Neural cell (in vitro differentiated cells): ENCODE results near the gene SUGCT. TPM values are rescaled to one million over a fixed set of nuclear protein-coding genes. Genes with fewer than 3 reads are reported as not detected.

Experiments
- H2AFZ ChIP-seq: fragments of 200-600, 300-800 bp; sonication (generic), shearing (Covaris generic); 2 replicates; pipeline ENCODE4 v1.6.0; 2014; ENCODE audit warnings: low read depth, mild to moderate bottlenecking, antibody characterized with exemption, low read length, moderate library complexity
- H3F3A ChIP-seq: fragments of 200-600 bp; shearing (Covaris generic); 2 replicates; pipeline ENCODE4 v1.6.1; 2016; ENCODE audit warnings: mild to moderate bottlenecking, moderate library complexity, mixed read lengths, antibody characterized with exemption, low read length; ENCODE audit not compliant: insufficient read depth, poor library complexity, severe bottlenecking
- H3K27ac ChIP-seq: fragments of 200-600, 300-800 bp; sonication (generic), shearing (Covaris generic); 2 replicates; pipeline ENCODE4 v1.5.1; 2014; ENCODE audit warnings: mild to moderate bottlenecking, low read length, moderate library complexity
- H3K27me3 ChIP-seq: fragments of 300-800, 200-600 bp; sonication (generic), shearing (Covaris generic); 2 replicates; pipeline ENCODE4 v1.6.0; 2014; ENCODE audit warnings: mild to moderate bottlenecking, low read depth, low read length, moderate library complexity; ENCODE audit not compliant: insufficient read depth
- H3K36me3 ChIP-seq: fragments of 300-800, 200-600 bp; sonication (generic), shearing (Covaris generic); 2 replicates; pipeline ENCODE4 v1.5.1; 2014; ENCODE audit warnings: mild to moderate bottlenecking, antibody characterized with exemption, low read length, moderate library complexity; ENCODE audit not compliant: insufficient read depth
- H3K4me2 ChIP-seq: fragments of 300-800, 200-600 bp; sonication (generic), shearing (Covaris generic); 2 replicates; pipeline ENCODE4 v1.6.0; 2014; ENCODE audit warnings: mild to moderate bottlenecking, low read length
- H3K4me3 ChIP-seq: fragments of 300-800, 200-600 bp; sonication (generic), shearing (Covaris generic); 2 replicates; pipeline ENCODE4 v1.5.1; 2014; ENCODE audit warnings: mild to moderate bottlenecking, low read length, moderate library complexity
- H3K79me2 ChIP-seq: fragments of 200-600 bp; shearing (Covaris generic); replicated peaks from 2 replicates; pipeline ENCODE4 v1.6.0; 2014; ENCODE audit warnings: mild to moderate bottlenecking, low read length, moderate library complexity; ENCODE audit not compliant: insufficient read depth
- H3K9ac ChIP-seq: fragments of 300-800, 200-600 bp; sonication (generic), shearing (Covaris generic); 2 replicates; pipeline ENCODE4 v1.6.1; 2016; ENCODE audit warnings: mild to moderate bottlenecking, low read length, mixed read lengths
- H3K9me2 ChIP-seq: fragments of 200-600 bp; shearing (Covaris generic); 2 replicates; pipeline ENCODE4 v1.6.1; 2016; ENCODE audit warnings: mild to moderate bottlenecking, low read length, mixed read lengths; ENCODE audit not compliant: insufficient read depth
- H3K9me3 ChIP-seq: fragments of 200-600, 300-800 bp; sonication (generic), shearing (Covaris generic); 2 replicates; pipeline ENCODE4 v1.6.1; 2016; ENCODE audit warnings: mild to moderate bottlenecking, mixed run types, low read length, moderate library complexity, mixed read lengths
- H4K20me1 ChIP-seq: fragments of 200-600 bp; shearing (Covaris generic); 2 replicates; pipeline ENCODE4 v1.6.1; 2016; ENCODE audit warnings: mild to moderate bottlenecking, mixed run types; ENCODE audit not compliant: insufficient read depth
- CTCF ChIP-seq: fragments of 450-650 bp; IDR thresholded peaks from 2 replicates; pipeline ENCODE4 v1.5.1; 2014; ENCODE audit warnings: antibody characterized with exemption, mild to moderate bottlenecking, moderate library complexity; ENCODE audit not compliant: poor library complexity, severe bottlenecking
- EP300 ChIP-seq: fragments of 450-650 bp; conservative IDR thresholded peaks from 2 replicates; pipeline ENCODE4 v1.6.1; 2014; ENCODE audit warnings: antibody characterized with exemption, mild to moderate bottlenecking, moderate library complexity; ENCODE audit not compliant: poor library complexity, severe bottlenecking
- EZH2 ChIP-seq: fragments of 200-600, 300-800 bp; shearing (Covaris generic), sonication (generic); IDR thresholded peaks from 2 replicates; pipeline ENCODE4 v1.6.1; 2014; ENCODE audit warnings: antibody characterized with exemption, low read length, borderline replicate concordance, mild to moderate bottlenecking; ENCODE audit not compliant: insufficient read depth, poor library complexity, severe bottlenecking
- MXI1 ChIP-seq: fragments of 450-650 bp; conservative IDR thresholded peaks from 2 replicates; pipeline ENCODE4 v1.6.1; 2014; ENCODE audit warnings: antibody characterized with exemption, mild to moderate bottlenecking; ENCODE audit not compliant: poor library complexity, severe bottlenecking
- POLR2AphosphoS5 ChIP-seq: IDR thresholded peaks from 2 replicates; pipeline ENCODE4 v1.6.1; 2012
- RAD21 ChIP-seq: fragments of 450-650 bp; conservative IDR thresholded peaks from 2 replicates; pipeline ENCODE4 v1.6.1; 2014; ENCODE audit warnings: antibody characterized with exemption, mild to moderate bottlenecking, moderate library complexity
- SMC3 ChIP-seq: fragments of 450-650 bp; conservative IDR thresholded peaks from 2 replicates; pipeline ENCODE4 v1.6.1; 2014; ENCODE audit warnings: antibody characterized with exemption, mild to moderate bottlenecking, moderate library complexity; ENCODE audit not compliant: poor library complexity
- TAF1 ChIP-seq: IDR thresholded peaks from 2 replicates; pipeline ENCODE4 v1.6.1; 2012; ENCODE audit warnings: low read depth
- polyA plus RNA-seq: library from polyadenylated mRNA; depleted of rRNA; stranded (reverse); fragments of >200 nt; gene quantifications from 2 replicates; pipeline ENCODE4 v1.2.3, GENCODE V29; 2014
- TF ChIP-seq, protein P1 (sequence below): IDR thresholded peaks from 2 replicates; pipeline ENCODE4 v1.6.1; 2012; ENCODE audit warnings: borderline replicate concordance

Gene SUGCT
- polyA plus RNA-seq, 1 donor from 2014 or later, result not detected

- Histone ChIP-seq H3F3A (no peaks in the 10 kb centered on the region), H3K4me3 (no peak overlapping the region), H3K36me3 (no peaks in the 10 kb centered on the region), H3K9me2 (no peaks in the 10 kb centered on the region), H3K79me2 (no peaks in the 10 kb centered on the region), H3K9me3 (no peaks in the 10 kb centered on the region), H2AFZ (no peak overlapping the region), H4K20me1 (no peaks in the 10 kb centered on the region), H3K9ac (no peak overlapping the region), H3K27ac (no peak overlapping the region), H3K27me3 (no peaks in the 10 kb centered on the region), H3K4me2 (no peak overlapping the region)
- TF ChIP-seq MXI1 (no peak), POLR2AphosphoS5 (no peak), SMC3 (no peak), EZH2 (no peak), TAF1 (no peak), RAD21 (no peak), EP300 (no peak), CTCF (no peak)
- TF ChIP-seq, protein P1, sequence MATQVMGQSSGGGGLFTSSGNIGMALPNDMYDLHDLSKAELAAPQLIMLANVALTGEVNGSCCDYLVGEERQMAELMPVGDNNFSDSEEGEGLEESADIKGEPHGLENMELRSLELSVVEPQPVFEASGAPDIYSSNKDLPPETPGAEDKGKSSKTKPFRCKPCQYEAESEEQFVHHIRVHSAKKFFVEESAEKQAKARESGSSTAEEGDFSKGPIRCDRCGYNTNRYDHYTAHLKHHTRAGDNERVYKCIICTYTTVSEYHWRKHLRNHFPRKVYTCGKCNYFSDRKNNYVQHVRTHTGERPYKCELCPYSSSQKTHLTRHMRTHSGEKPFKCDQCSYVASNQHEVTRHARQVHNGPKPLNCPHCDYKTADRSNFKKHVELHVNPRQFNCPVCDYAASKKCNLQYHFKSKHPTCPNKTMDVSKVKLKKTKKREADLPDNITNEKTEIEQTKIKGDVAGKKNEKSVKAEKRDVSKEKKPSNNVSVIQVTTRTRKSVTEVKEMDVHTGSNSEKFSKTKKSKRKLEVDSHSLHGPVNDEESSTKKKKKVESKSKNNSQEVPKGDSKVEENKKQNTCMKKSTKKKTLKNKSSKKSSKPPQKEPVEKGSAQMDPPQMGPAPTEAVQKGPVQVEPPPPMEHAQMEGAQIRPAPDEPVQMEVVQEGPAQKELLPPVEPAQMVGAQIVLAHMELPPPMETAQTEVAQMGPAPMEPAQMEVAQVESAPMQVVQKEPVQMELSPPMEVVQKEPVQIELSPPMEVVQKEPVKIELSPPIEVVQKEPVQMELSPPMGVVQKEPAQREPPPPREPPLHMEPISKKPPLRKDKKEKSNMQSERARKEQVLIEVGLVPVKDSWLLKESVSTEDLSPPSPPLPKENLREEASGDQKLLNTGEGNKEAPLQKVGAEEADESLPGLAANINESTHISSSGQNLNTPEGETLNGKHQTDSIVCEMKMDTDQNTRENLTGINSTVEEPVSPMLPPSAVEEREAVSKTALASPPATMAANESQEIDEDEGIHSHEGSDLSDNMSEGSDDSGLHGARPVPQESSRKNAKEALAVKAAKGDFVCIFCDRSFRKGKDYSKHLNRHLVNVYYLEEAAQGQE, result no peak
These were observed 342.3 kb downstream of the SUGCT start for GRCh38 chr7:40477094-40477493.

DNA sequence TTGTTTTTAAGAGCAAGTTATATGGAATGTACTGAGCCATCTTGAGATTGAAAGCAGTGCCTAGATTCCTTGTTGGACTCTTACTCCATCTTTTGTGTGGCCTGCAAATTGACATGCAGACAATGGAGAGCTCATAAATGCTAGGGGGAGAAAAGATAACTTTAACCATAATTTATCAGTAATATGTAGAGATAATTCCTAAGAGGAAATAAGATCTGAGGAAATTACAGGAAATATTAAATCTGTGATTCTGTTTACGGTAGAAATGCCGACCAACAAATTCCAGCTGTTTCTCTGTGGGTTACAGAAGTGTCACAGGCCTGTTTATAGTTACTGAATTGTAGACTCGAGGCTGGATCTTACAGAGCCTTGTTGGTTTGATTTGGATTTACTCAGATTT is 348.0 kb downstream of the SUGCT start:
- Histone ChIP-seq H3K36me3 (no peaks in the 10 kb centered on the region), H3K79me2 (no peaks in the 10 kb centered on the region), H3K27me3 (no peaks in the 10 kb centered on the region), H3K4me3 (no peak overlapping the region), H4K20me1 (no peaks in the 10 kb centered on the region), H3K9me2 (no peaks in the 10 kb centered on the region), H2AFZ (no peak overlapping the region), H3F3A (no peaks in the 10 kb centered on the region), H3K27ac (no peak overlapping the region), H3K9me3 (no peaks in the 10 kb centered on the region), H3K4me2 (no peak overlapping the region), H3K9ac (no peak overlapping the region)
- TF ChIP-seq POLR2AphosphoS5, result no peak
- TF ChIP-seq EP300, result no peak
- no peak for TF ChIP-seq CTCF
- TF ChIP-seq SMC3, result no peak
- TF ChIP-seq TAF1, result no peak
- no peak for TF ChIP-seq MXI1
- TF ChIP-seq EZH2, result no peak
